BJ (cell line): ENCODE measurements around the gene DNAJC11. TPM values are rescaled to one million over a fixed set of nuclear protein-coding genes. Genes with fewer than 3 reads are reported as not detected.

Experiments
- CTCF ChIA-PET: fragments of 350-600 bp; formaldehyde crosslinking; extraction: SDS; loops from one replicate; lab custom pipeline; 2021; ENCODE audit warnings: antibody characterized with exemption, inconsistent platforms; lab: Yijun Ruan, JAX
- POLR2A ChIA-PET: fragments of 300-600 bp; sonication (Branson Sonifier 250); formaldehyde crosslinking; extraction: SDS; loops from one replicate; lab custom pipeline; 2021; ENCODE audit warnings: antibody characterized with exemption; lab: Charles Lee
- DNase-seq: peaks from one replicate; pipeline ENCODE4 v3.0.0-alpha.2; 2011; ENCODE audit warnings: low read depth
- H3K27me3 ChIP-seq: 2 replicates; pipeline ENCODE4 v1.6.0; 2011; ENCODE audit warnings: low read length; ENCODE audit not compliant: control insufficient read depth, insufficient read depth
- H3K36me3 ChIP-seq: 2 replicates; pipeline ENCODE4 v1.5.1; 2011; ENCODE audit warnings: low read length; ENCODE audit not compliant: control insufficient read depth, insufficient read depth
- H3K4me3 ChIP-seq: 2 replicates; pipeline ENCODE4 v1.5.1; 2011; ENCODE audit warnings: low read depth, mild to moderate bottlenecking, control low read depth, low read length
- CTCF ChIP-seq: IDR thresholded peaks from 2 replicates; pipeline ENCODE4 v1.5.1; 2011; ENCODE audit warnings: low read depth, mild to moderate bottlenecking, control low read depth, inconsistent platforms, low read length, moderate library complexity; ENCODE audit not compliant: insufficient read depth
- polyA plus RNA-seq: library from polyadenylated mRNA; depleted of rRNA; stranded (reverse); fragments of >200 nt; gene quantifications from 2 replicates; pipeline ENCODE4 v1.2.3, GENCODE V29; 2011; rRNA removed

Gene DNAJC11
- polyA plus RNA-seq, 1 experiment: 36.0 TPM

GRCh38 chr1:6585081-6585722 lies 116.4 kb downstream of the DNAJC11 start:
- CTCF ChIA-PET: no interaction called here

More at GRCh38 chr1:6585081-6585722, 116.4 kb downstream of the DNAJC11 start:
- Histone ChIP-seq H3K4me3 (no peak overlapping the region), H3K36me3 (peaks cover 18% of the 10 kb centered on the region), H3K27me3 (no peaks in the 10 kb centered on the region)
- TF ChIP-seq CTCF: no peak
- DNase-seq: no peak
- POLR2A ChIA-PET: interaction anchor here (0.6 kb wide), 1 partner anchor 19 kb away, joined by 3 read pairs; no protein-coding TSS in a partner anchor

Other genes with a start within 250 kb of the DNAJC11 start
- 2.3 and 3.3 TPM in 2 replicates for gene TNFRSF25, start 235.6 kb downstream of the DNAJC11 start, polyA plus RNA-seq
- 3.2 and 4.3 TPM in 2 replicates for gene PLEKHG5, start 210.1 kb downstream of the DNAJC11 start, polyA plus RNA-seq
- gene NOL9, start 147.3 kb downstream of the DNAJC11 start, polyA plus RNA-seq: 9.5 and 15.1 TPM in 2 replicates
- gene TAS1R1, start 146.5 kb downstream of the DNAJC11 start, polyA plus RNA-seq: 0.16 and 0.25 TPM in 2 replicates
- gene ZBTB48, start 121.8 kb downstream of the DNAJC11 start, polyA plus RNA-seq: 7.8 and 14.0 TPM in 2 replicates
- 8.5 and 19.2 TPM in 2 replicates for gene KLHL21, start 98.9 kb downstream of the DNAJC11 start, polyA plus RNA-seq
- 7.9 and 9.4 TPM in 2 replicates for gene PHF13, start 88.1 kb downstream of the DNAJC11 start, polyA plus RNA-seq
- 8.6 and 12.5 TPM in 2 replicates for gene THAP3, start 76.9 kb downstream of the DNAJC11 start, polyA plus RNA-seq
- 23.1 and 48.4 TPM in 2 replicates for gene CAMTA1, start 83.6 kb upstream of the DNAJC11 start, polyA plus RNA-seq